ENCODE measurements around the gene ZNF678. TPM values are rescaled to one million over a fixed set of nuclear protein-coding genes. Genes with fewer than 3 reads are reported as not detected.

Gene ZNF678
- total RNA-seq, 2 experiments from 2014 or later: 2.8 to 2.9 TPM

GRCh38 chr1:227556288-227556687 is 7.1 kb upstream of the ZNF678 start:
- no peak overlapping the region for H3K4me3 ChIP-seq (ENCODE audit: low read length)
- Mint-ChIP-seq H3K27ac (no peak overlapping the region), H3K27me3 (peaks cover 49% of the 10 kb centered on the region), H3K4me3 (no peak overlapping the region), H3K36me3 (ENCODE audit: low read depth) (peaks cover 2% of the 10 kb centered on the region), H3K4me1 (ENCODE audit: low read depth) (peaks cover 7% of the 10 kb centered on the region), H3K9me3 (peaks cover 6% of the 10 kb centered on the region)
- peaks cover 4 to 28% of the 10 kb centered on the region in 2 experiments for H3K9me3 ChIP-seq (ENCODE audit: control insufficient read depth in 1 of 2, insufficient read depth in 1 of 2, low read length in 2 of 2)
- intact Hi-C loops (cut with DNase I, micrococcal nuclease): no loop called here
- ChIA-PET POLR2A (no interaction called here), CTCF (no interaction called here)
- TF ChIP-seq, protein P1, sequence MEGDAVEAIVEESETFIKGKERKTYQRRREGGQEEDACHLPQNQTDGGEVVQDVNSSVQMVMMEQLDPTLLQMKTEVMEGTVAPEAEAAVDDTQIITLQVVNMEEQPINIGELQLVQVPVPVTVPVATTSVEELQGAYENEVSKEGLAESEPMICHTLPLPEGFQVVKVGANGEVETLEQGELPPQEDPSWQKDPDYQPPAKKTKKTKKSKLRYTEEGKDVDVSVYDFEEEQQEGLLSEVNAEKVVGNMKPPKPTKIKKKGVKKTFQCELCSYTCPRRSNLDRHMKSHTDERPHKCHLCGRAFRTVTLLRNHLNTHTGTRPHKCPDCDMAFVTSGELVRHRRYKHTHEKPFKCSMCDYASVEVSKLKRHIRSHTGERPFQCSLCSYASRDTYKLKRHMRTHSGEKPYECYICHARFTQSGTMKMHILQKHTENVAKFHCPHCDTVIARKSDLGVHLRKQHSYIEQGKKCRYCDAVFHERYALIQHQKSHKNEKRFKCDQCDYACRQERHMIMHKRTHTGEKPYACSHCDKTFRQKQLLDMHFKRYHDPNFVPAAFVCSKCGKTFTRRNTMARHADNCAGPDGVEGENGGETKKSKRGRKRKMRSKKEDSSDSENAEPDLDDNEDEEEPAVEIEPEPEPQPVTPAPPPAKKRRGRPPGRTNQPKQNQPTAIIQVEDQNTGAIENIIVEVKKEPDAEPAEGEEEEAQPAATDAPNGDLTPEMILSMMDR (IDR thresholded peaks at IDR 0.05): no peak
- DNase-seq (no peak), ATAC-seq (ENCODE audit: poor library complexity) (no peak)
- H3K4me1 ChIP-seq (ENCODE audit: insufficient read depth, low read length): peaks cover 20% of the 10 kb centered on the region
- no peaks in the 10 kb centered on the region for H3K36me3 ChIP-seq (ENCODE audit: insufficient read depth, low read length)
- H3K27ac ChIP-seq (ENCODE audit: low read depth in 1 of 2, low read length in 2 of 2): no peak overlapping the region
- H3K27me3 ChIP-seq (ENCODE audit: control insufficient read depth in 1 of 2, insufficient read depth in 2 of 2, low read length in 2 of 2): peaks cover 21 to 23% of the 10 kb centered on the region in 2 experiments

DNA sequence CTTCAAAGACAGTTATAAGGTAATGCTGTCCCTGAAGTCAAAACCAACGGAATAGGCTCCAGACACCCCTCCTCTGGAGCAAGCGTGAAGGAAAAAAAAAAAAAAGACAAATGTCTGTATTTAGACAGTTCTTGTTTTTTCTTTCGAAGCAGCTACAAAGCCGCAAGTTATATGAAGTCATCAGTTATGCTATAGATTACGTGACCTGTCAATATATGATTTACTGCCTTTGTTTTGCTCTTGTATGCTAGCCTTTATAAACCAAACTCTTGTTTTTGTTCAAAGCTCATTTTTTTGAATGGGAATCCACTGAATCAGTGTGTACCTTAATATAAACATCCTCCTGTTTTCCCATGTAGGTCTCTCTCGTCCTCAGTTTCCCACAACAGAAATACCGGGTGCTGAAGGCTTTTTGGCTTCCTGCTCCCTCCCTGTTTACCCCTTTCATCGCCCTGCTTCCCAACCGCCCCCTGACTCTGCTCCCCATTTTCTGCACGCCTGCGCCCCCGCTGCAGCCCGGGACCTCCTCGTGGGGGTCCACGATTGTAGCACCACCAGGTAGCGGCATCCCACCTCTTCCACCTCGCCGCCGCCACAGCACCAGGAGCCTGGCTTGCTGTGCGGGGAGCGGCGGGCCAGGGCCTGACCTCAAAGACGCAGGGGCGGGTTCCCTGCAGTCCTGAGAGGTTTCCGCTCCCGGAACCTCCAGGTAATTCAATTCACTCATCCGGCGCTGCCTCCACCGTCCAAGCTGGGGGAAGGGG is 5.2 kb upstream of the ZNF678 start:
- H3K4me1 Mint-ChIP-seq (ENCODE audit: low read depth): peaks cover 10% of the 10 kb centered on the region
- peaks cover 58% of the 10 kb centered on the region for H3K27me3 Mint-ChIP-seq
- no peaks in the 10 kb centered on the region for H3K9me3 Mint-ChIP-seq
- no peak overlapping the region for H3K4me3 ChIP-seq (ENCODE audit: low read length)
- ATAC-seq (ENCODE audit: poor library complexity) (no peak), DNase-seq (no peak)
- intact Hi-C loops (cut with DNase I, micrococcal nuclease): no loop called here
- TF ChIP-seq, protein P1 (IDR thresholded peaks at IDR 0.05): no peak
- no peak overlapping the region for H3K27ac Mint-ChIP-seq
- H3K4me1 ChIP-seq (ENCODE audit: insufficient read depth, low read length): peaks cover 25% of the 10 kb centered on the region
- ChIA-PET POLR2A (no interaction called here), CTCF (interaction anchor here (0.7 to 1.0 kb wide), 2 partner anchors 15 kb away, joined by 3 read pairs; no protein-coding TSS in a partner anchor)
- H3K4me3 Mint-ChIP-seq: no peak overlapping the region
- peaks cover under 1% of the 10 kb centered on the region for H3K36me3 Mint-ChIP-seq (ENCODE audit: low read depth)
- H3K27me3 ChIP-seq (ENCODE audit: control insufficient read depth in 1 of 2, insufficient read depth in 2 of 2, low read length in 2 of 2): peaks cover 21 to 34% of the 10 kb centered on the region in 2 experiments
- H3K27ac ChIP-seq (ENCODE audit: low read depth in 1 of 2, low read length in 2 of 2): no peak overlapping the region
- peaks cover 0 to 33% of the 10 kb centered on the region in 2 experiments for H3K9me3 ChIP-seq (ENCODE audit: control insufficient read depth in 1 of 2, insufficient read depth in 1 of 2, low read length in 2 of 2)
- H3K36me3 ChIP-seq (ENCODE audit: insufficient read depth, low read length): no peaks in the 10 kb centered on the region

DNA sequence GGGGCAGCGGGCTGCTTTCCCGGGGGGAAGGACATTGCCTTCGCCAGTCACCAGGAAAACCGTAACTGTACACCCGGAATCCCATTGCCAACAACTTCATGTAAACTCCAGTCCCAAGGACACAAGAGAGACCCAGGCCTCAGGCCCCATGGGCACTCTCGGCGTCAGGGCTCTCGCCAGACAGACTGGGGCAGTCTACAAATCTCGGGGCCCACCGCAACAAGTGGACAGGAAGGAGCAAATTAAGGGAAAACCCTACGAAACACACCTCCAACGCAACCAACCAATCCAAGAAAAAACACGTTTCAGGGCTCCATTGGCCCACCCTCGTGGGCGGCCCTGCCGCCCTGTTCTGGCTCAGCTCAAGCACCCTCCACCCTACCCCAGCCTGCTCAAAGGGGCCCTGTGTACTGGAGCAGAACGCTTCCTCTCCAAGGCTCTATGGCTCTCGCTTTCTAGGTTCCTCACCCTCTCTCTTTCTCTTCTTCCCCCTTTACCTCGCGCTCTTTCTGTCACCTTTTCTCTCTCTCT is 4.6 kb upstream of the ZNF678 start:
- peaks cover 0 to 33% of the 10 kb centered on the region in 2 experiments for H3K9me3 ChIP-seq (ENCODE audit: control insufficient read depth in 1 of 2, insufficient read depth in 1 of 2, low read length in 2 of 2)
- H3K27ac ChIP-seq (ENCODE audit: low read depth in 1 of 2, low read length in 2 of 2): no peak overlapping the region
- DNase-seq (no peak), ATAC-seq (ENCODE audit: poor library complexity) (no peak)
- TF ChIP-seq, protein P1 (IDR thresholded peaks at IDR 0.05): no peak
- H3K27me3 Mint-ChIP-seq: peaks cover 60% of the 10 kb centered on the region
- H3K4me3 ChIP-seq (ENCODE audit: low read length): no peak overlapping the region
- peak overlapping the region; percentile 17 for H3K4me3 Mint-ChIP-seq
- CTCF ChIA-PET: interaction anchor here (1.0 kb wide), 1 partner anchor 16 kb away, joined by 3 read pairs; no protein-coding TSS in a partner anchor
- H3K36me3 ChIP-seq (ENCODE audit: insufficient read depth, low read length): no peaks in the 10 kb centered on the region
- intact Hi-C loops (cut with DNase I, micrococcal nuclease): no loop called here
- H3K36me3 Mint-ChIP-seq (ENCODE audit: low read depth): peaks cover 4% of the 10 kb centered on the region
- H3K27me3 ChIP-seq (ENCODE audit: control insufficient read depth in 1 of 2, insufficient read depth in 2 of 2, low read length in 2 of 2): peaks cover 21 to 34% of the 10 kb centered on the region in 2 experiments
- H3K27ac Mint-ChIP-seq: no peak overlapping the region
- POLR2A ChIA-PET: no interaction called here
- no peaks in the 10 kb centered on the region for H3K9me3 Mint-ChIP-seq
- H3K4me1 Mint-ChIP-seq (ENCODE audit: low read depth): peaks cover 17% of the 10 kb centered on the region
- peaks cover 28% of the 10 kb centered on the region for H3K4me1 ChIP-seq (ENCODE audit: insufficient read depth, low read length)
